ENCODE data around the gene TXNRD3. TPM values are rescaled to one million over a fixed set of nuclear protein-coding genes. Genes with fewer than 3 reads are reported as not detected.

The TXNRD3 gene
- 1 to 10 TPM; 4.7 to 8.3 (median 7.1) TPM for total RNA-seq
- 1 to 10 TPM; 4.4 to 5.0 TPM for polyA plus RNA-seq

DNA sequence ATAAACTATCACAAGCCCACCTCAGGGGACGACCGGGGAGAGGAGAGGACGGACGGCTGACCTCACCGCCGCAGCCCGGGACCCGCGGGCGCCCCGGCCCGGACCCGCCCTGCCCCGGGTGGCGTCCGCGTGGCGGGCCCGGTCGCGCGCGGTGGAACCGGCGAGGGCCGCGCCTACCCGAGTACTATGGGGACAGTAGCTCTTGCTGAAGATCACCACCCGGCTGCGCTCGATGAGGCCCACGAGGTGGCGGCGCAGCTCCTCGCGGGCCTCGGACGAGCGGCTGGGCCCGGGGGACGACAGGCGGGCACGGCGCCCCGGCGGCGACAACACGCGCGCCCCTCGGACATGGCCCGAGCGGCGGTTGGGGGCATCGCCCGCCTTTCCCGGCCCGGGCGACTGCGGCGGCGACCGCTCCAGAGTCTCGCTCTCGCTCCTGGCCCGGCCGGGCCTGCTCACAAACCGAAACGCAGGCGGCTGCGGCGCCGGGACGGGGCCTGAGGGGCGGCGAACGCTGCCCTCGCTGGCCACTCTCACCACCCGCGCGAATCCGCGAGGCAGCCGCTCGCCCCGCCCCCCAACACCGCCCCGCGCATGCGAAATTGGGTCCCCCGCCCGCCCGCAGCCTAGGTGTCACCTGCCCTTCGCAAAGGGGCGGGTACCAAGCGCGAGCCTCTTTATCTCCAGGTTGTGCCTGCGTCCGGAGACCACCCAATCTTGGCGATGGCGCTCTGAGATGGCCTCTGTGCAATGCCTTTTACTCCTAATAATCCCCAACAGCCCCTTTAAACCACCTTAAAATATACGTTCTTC, at the start of gene TXNRD3:
Gene TXNRD3, minus strand, starts transcription at position 554 of the 813 bp plus-strand sequence.
- FAIRE-seq (no peak), DNase-seq (peak; percentile 87 to 98 (median 91))
- WGBS, 2 donors: 0% methylated on average over 83 to 102 of the region's 102 CpGs

DNA sequence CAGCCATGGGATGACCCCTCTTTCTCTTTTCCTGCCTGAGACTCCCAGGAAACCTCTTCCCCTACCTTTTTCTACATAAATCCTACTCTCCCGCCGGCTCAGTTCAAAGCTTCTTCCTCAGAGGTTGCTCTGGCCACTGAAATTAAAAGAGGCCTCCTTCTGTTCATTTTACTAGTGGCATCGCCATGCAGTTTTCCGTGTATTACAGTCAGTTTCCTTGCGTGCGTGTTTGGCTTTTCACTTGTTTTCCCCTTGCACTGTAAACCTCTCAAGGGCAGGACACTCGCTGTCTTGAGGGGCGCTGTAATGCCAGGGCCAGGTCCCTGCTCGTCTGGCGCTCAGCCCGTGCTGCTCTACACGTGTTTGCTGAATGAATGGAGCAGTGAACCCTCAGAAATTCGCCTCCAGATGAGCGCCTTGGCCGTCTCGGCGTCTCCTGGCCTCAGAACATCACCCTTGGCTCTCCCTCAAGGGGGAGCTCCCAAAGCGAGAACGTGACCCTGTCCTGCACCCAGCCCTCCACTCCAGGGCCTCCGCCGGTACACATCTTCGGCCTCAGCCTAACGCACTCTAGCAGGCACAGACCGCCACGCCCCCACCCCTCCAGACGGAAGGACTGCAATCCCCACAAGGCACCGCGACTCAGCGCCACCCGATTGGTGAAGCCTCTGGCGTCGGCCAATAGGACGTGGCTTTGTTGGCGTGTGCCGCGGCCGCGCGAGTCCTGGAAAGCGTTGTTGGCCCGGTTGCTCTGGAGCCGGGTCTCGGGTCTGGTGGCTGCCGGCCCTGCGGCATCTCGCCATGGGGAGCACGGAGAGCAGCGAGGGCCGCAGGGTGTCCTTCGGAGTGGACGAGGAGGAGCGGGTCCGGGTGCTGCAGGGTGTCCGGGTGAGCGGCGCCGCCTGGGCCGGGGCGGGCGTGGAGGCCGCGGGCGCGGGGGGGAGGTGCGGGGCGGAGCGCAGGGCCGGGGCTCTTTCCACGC, 48.9 kb upstream of the TXNRD3 start, which contains the start of gene CHCHD6:
Gene CHCHD6, plus strand, starts transcription at position 729 of the 982 bp plus-strand sequence. Its CDS starts 73 bp downstream, at position 802.
- H3K4me3 ChIP-seq: peak within 1 kb of the TSS; percentile 72 to 93 (median 88)
- DNase-seq: peak; percentile 93 to 99 (median 95)
- TF ChIP-seq, protein P1, sequence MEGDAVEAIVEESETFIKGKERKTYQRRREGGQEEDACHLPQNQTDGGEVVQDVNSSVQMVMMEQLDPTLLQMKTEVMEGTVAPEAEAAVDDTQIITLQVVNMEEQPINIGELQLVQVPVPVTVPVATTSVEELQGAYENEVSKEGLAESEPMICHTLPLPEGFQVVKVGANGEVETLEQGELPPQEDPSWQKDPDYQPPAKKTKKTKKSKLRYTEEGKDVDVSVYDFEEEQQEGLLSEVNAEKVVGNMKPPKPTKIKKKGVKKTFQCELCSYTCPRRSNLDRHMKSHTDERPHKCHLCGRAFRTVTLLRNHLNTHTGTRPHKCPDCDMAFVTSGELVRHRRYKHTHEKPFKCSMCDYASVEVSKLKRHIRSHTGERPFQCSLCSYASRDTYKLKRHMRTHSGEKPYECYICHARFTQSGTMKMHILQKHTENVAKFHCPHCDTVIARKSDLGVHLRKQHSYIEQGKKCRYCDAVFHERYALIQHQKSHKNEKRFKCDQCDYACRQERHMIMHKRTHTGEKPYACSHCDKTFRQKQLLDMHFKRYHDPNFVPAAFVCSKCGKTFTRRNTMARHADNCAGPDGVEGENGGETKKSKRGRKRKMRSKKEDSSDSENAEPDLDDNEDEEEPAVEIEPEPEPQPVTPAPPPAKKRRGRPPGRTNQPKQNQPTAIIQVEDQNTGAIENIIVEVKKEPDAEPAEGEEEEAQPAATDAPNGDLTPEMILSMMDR (IDR thresholded peaks at IDR 0.05): no peak
- peaks cover 0 to 4% (median 3%) of the 10 kb centered on the region in 3 donors for H3K4me1 ChIP-seq
- ATAC-seq: peak; percentile 99 to 100 (median 100)
- no peaks in the 10 kb centered on the region for H3K36me3 ChIP-seq
- no peak within 1 kb of the TSS for H3K27ac ChIP-seq
- 2 to 3% methylated on average over 58 to 69 of the region's 69 CpGs for WGBS, 2 donors
- H3K9me3 ChIP-seq: no peaks in the 10 kb centered on the region
- H3K27me3 ChIP-seq: no peaks in the 10 kb centered on the region
- intact Hi-C loops (cut with DNase I): no loop called here
- FAIRE-seq: no peak

More for the DNA sequence above, at the start of gene TXNRD3:
- Histone ChIP-seq H3K4me3 (peak within 1 kb of the TSS; percentile 70 to 86 (median 84)), H3K9me3 (no peaks in the 10 kb centered on the region), H3K4me1 (peaks cover 6 to 10% (median 9%) of the 10 kb centered on the region in 3 donors), H3K36me3 (no peaks in the 10 kb centered on the region), H3K27ac (peak within 1 kb of the TSS; percentile 55 to 80 (median 68)), H3K27me3 (no peaks in the 10 kb centered on the region)
- TF ChIP-seq, protein P1 (IDR thresholded peaks at IDR 0.05): no peak
- peak; percentile 98 to 99 (median 99) for ATAC-seq
- intact Hi-C loops (cut with DNase I): no loop called here

DNA sequence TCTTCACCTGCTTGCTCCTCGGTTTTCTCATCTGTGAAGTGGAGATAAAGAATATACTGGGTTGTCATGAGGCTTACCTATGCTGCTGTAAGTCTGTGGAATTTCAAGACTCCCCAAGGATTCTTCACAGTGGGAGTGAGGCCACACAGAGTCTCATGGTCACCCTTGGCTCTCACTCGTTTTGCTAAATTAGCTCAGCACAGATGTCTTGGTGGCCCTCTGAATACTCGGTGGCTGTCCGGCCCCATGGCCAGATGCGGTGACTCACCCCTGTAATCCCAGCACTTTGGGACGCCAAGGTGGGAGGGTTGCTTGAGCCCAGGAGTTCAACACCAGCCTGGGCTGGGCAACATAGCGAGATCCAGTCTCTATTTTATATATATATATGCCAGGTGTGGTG, 44.1 kb upstream of the TXNRD3 start:
- 66 to 69% methylated on average over 7 of the region's 7 CpGs for WGBS, 2 donors
- no peak for ATAC-seq

DNA sequence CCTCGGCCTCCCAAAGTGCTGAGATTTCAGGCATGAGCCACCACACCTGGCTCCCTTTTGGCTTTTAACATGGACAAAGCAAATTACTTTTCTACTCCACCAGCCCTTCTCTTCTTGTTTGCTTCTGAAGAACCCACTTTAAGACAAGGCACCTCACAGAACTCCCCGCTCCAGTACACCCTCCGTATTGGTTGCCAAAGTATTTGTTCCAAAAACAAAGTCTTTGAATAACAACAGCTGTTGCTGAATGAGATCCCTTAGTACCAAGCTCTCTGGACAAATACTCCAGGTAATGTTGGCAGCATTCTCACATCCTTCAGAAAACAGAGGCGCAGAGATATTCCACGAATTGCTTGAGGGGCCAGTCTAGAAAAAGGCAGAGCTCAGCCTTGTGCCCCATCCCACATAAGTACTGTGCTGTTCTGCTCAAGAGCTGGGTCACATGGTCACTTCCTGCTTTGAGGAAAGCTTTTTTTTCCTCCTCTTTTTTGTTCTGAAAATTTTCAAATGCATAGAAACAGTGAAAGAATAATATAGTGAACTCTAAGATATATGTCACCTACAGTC, 41.9 kb upstream of the TXNRD3 start:
- Histone ChIP-seq H3K4me3 (no peak overlapping the region), H3K4me1 (no peaks in the 10 kb centered on the region), H3K36me3 (no peaks in the 10 kb centered on the region), H3K27ac (no peak overlapping the region), H3K27me3 (peaks cover 0 to 3% (median 0%) of the 10 kb centered on the region in 4 donors), H3K9me3 (no peaks in the 10 kb centered on the region)
- TF ChIP-seq, protein P1 (IDR thresholded peaks at IDR 0.05): no peak
- intact Hi-C loops (cut with DNase I): no loop called here
- DNase-seq: no peak
- no peak for ATAC-seq
- 67 to 75% methylated on average over 5 of the region's 5 CpGs for WGBS, 2 donors
- FAIRE-seq: no peak

More for the DNA sequence above, 44.1 kb upstream of the TXNRD3 start:
- DNase-seq (no peak), FAIRE-seq (no peak)
- TF ChIP-seq, protein P1 (IDR thresholded peaks at IDR 0.05): no peak
- H3K4me1 ChIP-seq: no peaks in the 10 kb centered on the region
- H3K4me3 ChIP-seq: no peak overlapping the region
- no peaks in the 10 kb centered on the region for H3K9me3 ChIP-seq
- H3K27ac ChIP-seq: no peak overlapping the region
- intact Hi-C loops (cut with DNase I): no loop called here
- no peaks in the 10 kb centered on the region for H3K36me3 ChIP-seq
- H3K27me3 ChIP-seq: peaks cover 0 to 3% (median 0%) of the 10 kb centered on the region in 4 donors
